Esophagus squamous epithelium (tissue), 4 donors: Measurements from ENCODE around the gene LDLRAP1.

Experiments used
- CTCF ChIP-seq, 6 experiments: fragments of 450-650 bp in 4 of 6; fragments of 200-600 bp in 2 of 6; sonication (generic) in 2 of 6; IDR thresholded peaks; one replicate each; pipeline ENCODE4 v1.5.1; 2016 to 2019; ENCODE audit warnings: antibody characterized with exemption in 6 of 6, mild to moderate bottlenecking in 4 of 6, moderate library complexity in 4 of 6
- POLR2A ChIP-seq, 4 donors: fragments of 450-650 bp; IDR thresholded peaks; one replicate each; pipeline ENCODE4 v1.6.1; 2017; ENCODE audit warnings: antibody characterized with exemption in 4 of 4, mild to moderate bottlenecking in 4 of 4, moderate library complexity in 3 of 4

- no peak for TF ChIP-seq CTCF (IDR thresholded peaks at IDR 0.05)
- no peak for TF ChIP-seq POLR2A (IDR thresholded peaks at IDR 0.05)
Observed at GRCh38 chr1:25570798-25571521, 27.6 kb downstream of the LDLRAP1 start.
